GM12878 (cell line): ENCODE data around the gene ACOT7.

ENCODE experiments used
- EP300 ChIP-seq, 2 experiments: fragments of 150-350 bp in 1 of 2; IDR thresholded peaks; 2 replicates each; pipeline ENCODE4 v1.6.1; 2011 to 2012; ENCODE audit warnings: low read depth in 2 of 2, low read length in 2 of 2, borderline replicate concordance in 1 of 2, improper control_type of control experiment in 1 of 2, inconsistent platforms in 1 of 2; ENCODE audit not compliant: control insufficient read depth in 1 of 2
- HDAC2 ChIP-seq: fragments of 200-600 bp; sonication (generic); IDR thresholded peaks from 2 replicates; pipeline ENCODE4 v1.6.1; 2017
- POLR2AphosphoS2 ChIP-seq: IDR thresholded peaks from 2 replicates; pipeline ENCODE4 v1.6.1; 2011; ENCODE audit warnings: low read depth, mild to moderate bottlenecking, low read length, improper control_type of control experiment, moderate library complexity
- POLR2AphosphoS5 ChIP-seq: IDR thresholded peaks from 2 replicates; pipeline ENCODE4 v1.6.1; 2011; ENCODE audit warnings: mild to moderate bottlenecking, low read length, inconsistent platforms
- SMC3 ChIP-seq: IDR thresholded peaks from 2 replicates; pipeline ENCODE4 v1.6.1; 2011; ENCODE audit warnings: low read length, improper control_type of control experiment, borderline replicate concordance
- SUZ12 ChIP-seq: fragments of 200-600 bp; sonication (generic); IDR thresholded peaks from one replicate; pipeline ENCODE4 v1.6.1; 2018; ENCODE audit warnings: antibody characterized with exemption, mild to moderate bottlenecking; ENCODE audit not compliant: unreplicated experiment
- TAF1 ChIP-seq: IDR thresholded peaks from 2 replicates; pipeline ENCODE4 v1.6.1; 2011; ENCODE audit warnings: mild to moderate bottlenecking, low read depth, low read length, borderline replicate concordance
- ZNF24 ChIP-seq: fragments of 450-650 bp; IDR thresholded peaks from 2 replicates; pipeline ENCODE4 v1.6.1; 2017; ENCODE audit warnings: antibody characterized with exemption, mild to moderate bottlenecking
- TF ChIP-seq, protein P1 (sequence below): IDR thresholded peaks from 2 replicates; pipeline ENCODE4 v1.6.1; 2012; ENCODE audit warnings: low read depth, low read length, improper control_type of control experiment
- TF ChIP-seq, protein P2 (sequence below), 3 experiments: IDR thresholded peaks in 2 of 3; conservative IDR thresholded peaks in 1 of 3; 2 replicates each; pipeline ENCODE4 v1.5.1; 2011; ENCODE audit warnings: low read depth in 3 of 3, low read length in 3 of 3, mild to moderate bottlenecking in 3 of 3, control low read depth in 2 of 3, moderate library complexity in 2 of 3, inconsistent platforms in 1 of 3, mixed read lengths in 1 of 3; ENCODE audit not compliant: control insufficient read depth in 2 of 3, insufficient read depth in 1 of 3; ENCODE audit errors: extremely low read depth in 1 of 3
- TF ChIP-seq, protein P3 (sequence below): fragments of 450-650 bp; IDR thresholded peaks from 2 replicates; pipeline ENCODE4 v1.6.1; 2017; ENCODE audit warnings: low read depth, mild to moderate bottlenecking, moderate library complexity
- TF ChIP-seq, protein P4 (sequence below): IDR thresholded peaks from 2 replicates; pipeline ENCODE4 v1.6.1; 2012; ENCODE audit warnings: low read length, inconsistent platforms
- TF ChIP-seq, protein P5 (sequence below): IDR thresholded peaks from 2 replicates; pipeline ENCODE4 v1.6.1; 2012; ENCODE audit warnings: low read depth, low read length, improper control_type of control experiment

DNA sequence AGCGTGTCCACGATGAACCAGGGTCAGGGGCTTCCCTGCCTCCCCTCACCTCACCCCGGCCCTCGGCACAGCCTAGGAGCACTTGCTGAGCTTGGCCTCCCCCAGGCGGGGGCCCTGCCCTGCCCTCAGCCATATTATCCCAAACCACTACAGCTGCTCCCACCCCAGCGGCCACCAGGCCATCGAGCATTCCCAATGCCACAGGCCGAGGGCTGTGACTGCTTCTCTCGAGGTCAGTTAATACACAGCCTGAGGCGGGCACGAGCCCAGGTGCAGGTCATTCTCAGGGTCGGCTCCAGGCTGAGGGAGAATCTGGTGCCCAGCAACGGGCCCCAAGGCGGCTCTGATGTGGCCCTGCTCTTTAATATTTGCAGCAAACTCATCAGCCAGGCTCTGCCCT lies 124.3 kb downstream of the ACOT7 start:
- TF ChIP-seq, protein P1, sequence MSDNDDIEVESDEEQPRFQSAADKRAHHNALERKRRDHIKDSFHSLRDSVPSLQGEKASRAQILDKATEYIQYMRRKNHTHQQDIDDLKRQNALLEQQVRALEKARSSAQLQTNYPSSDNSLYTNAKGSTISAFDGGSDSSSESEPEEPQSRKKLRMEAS, result no peak
- no peak for TF ChIP-seq POLR2AphosphoS2
- no peak for TF ChIP-seq HDAC2
- TF ChIP-seq, protein P2, sequence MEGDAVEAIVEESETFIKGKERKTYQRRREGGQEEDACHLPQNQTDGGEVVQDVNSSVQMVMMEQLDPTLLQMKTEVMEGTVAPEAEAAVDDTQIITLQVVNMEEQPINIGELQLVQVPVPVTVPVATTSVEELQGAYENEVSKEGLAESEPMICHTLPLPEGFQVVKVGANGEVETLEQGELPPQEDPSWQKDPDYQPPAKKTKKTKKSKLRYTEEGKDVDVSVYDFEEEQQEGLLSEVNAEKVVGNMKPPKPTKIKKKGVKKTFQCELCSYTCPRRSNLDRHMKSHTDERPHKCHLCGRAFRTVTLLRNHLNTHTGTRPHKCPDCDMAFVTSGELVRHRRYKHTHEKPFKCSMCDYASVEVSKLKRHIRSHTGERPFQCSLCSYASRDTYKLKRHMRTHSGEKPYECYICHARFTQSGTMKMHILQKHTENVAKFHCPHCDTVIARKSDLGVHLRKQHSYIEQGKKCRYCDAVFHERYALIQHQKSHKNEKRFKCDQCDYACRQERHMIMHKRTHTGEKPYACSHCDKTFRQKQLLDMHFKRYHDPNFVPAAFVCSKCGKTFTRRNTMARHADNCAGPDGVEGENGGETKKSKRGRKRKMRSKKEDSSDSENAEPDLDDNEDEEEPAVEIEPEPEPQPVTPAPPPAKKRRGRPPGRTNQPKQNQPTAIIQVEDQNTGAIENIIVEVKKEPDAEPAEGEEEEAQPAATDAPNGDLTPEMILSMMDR (IDR thresholded peaks at IDR 0.05 in 2 of 3, conservative IDR thresholded peaks at IDR 0.05 in 1 of 3; ENCODE audit: control insufficient read depth in 2 of 3, extremely low read depth in 1 of 3, insufficient read depth in 1 of 3, low read depth in 3 of 3, low read length in 3 of 3), result no peak
- TF ChIP-seq ZNF24, result no peak
- TF ChIP-seq SMC3, result no peak
- TF ChIP-seq EP300 (IDR thresholded peaks at IDR 0.05; ENCODE audit: borderline replicate concordance in 1 of 2, control insufficient read depth in 1 of 2, low read depth in 2 of 2, low read length in 2 of 2), result no peak
- TF ChIP-seq, protein P3, sequence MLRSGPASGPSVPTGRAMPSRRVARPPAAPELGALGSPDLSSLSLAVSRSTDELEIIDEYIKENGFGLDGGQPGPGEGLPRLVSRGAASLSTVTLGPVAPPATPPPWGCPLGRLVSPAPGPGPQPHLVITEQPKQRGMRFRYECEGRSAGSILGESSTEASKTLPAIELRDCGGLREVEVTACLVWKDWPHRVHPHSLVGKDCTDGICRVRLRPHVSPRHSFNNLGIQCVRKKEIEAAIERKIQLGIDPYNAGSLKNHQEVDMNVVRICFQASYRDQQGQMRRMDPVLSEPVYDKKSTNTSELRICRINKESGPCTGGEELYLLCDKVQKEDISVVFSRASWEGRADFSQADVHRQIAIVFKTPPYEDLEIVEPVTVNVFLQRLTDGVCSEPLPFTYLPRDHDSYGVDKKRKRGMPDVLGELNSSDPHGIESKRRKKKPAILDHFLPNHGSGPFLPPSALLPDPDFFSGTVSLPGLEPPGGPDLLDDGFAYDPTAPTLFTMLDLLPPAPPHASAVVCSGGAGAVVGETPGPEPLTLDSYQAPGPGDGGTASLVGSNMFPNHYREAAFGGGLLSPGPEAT, result no peak
- no peak for TF ChIP-seq POLR2AphosphoS5
- TF ChIP-seq TAF1, result no peak
- TF ChIP-seq, protein P4, sequence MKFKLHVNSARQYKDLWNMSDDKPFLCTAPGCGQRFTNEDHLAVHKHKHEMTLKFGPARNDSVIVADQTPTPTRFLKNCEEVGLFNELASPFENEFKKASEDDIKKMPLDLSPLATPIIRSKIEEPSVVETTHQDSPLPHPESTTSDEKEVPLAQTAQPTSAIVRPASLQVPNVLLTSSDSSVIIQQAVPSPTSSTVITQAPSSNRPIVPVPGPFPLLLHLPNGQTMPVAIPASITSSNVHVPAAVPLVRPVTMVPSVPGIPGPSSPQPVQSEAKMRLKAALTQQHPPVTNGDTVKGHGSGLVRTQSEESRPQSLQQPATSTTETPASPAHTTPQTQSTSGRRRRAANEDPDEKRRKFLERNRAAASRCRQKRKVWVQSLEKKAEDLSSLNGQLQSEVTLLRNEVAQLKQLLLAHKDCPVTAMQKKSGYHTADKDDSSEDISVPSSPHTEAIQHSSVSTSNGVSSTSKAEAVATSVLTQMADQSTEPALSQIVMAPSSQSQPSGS, result no peak
- TF ChIP-seq SUZ12, result no peak
- TF ChIP-seq, protein P5, sequence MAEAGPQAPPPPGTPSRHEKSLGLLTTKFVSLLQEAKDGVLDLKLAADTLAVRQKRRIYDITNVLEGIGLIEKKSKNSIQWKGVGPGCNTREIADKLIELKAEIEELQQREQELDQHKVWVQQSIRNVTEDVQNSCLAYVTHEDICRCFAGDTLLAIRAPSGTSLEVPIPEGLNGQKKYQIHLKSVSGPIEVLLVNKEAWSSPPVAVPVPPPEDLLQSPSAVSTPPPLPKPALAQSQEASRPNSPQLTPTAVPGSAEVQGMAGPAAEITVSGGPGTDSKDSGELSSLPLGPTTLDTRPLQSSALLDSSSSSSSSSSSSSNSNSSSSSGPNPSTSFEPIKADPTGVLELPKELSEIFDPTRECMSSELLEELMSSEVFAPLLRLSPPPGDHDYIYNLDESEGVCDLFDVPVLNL, result no peak
